Measurements from ENCODE around the gene MAML3.

DNA sequence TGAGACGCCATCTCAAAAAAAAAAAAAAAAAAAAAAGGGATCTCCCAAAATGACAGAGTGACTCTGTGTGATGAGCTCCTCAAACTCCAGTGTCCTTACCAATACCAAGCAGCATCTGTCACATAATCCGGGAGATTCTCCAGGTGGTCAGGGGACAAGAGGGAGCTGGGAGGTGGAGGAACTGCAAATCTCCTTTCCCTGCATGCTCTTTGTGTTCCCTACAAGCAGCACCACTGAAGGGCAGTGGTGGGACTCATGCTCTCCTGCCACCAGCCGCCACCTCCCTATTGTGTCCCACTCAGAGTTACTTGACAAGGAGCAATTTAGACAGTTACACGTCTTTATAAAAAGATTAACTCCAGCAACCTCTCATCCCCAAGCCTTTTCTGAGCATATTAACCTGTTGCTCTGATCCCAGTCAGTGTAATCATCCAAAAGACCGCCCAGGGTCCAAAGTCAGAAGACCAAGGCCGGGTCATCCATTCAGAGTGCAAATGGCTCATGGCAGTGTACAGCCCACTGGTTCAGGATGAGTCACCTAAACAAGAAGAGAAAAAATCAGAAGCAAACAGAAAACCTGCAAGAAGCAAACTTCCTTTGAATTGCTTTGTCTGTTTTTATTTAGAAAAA lies 464.8 kb downstream of the MAML3 start:
- TF ChIP-seq POLR2A (IDR thresholded peaks at IDR 0.05; ENCODE audit: low read depth, low read length) (no peak), TAF1 (IDR thresholded peaks at IDR 0.05; ENCODE audit: low read depth, low read length) (no peak)

All from GM12891 (cell line).